ENCODE data around the gene ACOT8. TPM values are rescaled to one million over a fixed set of nuclear protein-coding genes. Genes with fewer than 3 reads are reported as not detected.

Gene ACOT8
- polyA plus RNA-seq, 1 donor (not counting 4 experiments of a cell fraction or from before 2014, with no cell fraction given): 23.9 TPM

- H3K9ac ChIP-seq (ENCODE audit: control insufficient read depth, extremely low read depth, insufficient read depth, low read length): no peak overlapping the region
- no peaks in the 10 kb centered on the region for H3K9me3 ChIP-seq (ENCODE audit: control insufficient read depth, low read depth, low read length)
- peaks cover 13% of the 10 kb centered on the region for H3K79me2 ChIP-seq (ENCODE audit: control insufficient read depth, insufficient read depth, low read length)
- H3K36me3 ChIP-seq (ENCODE audit: control insufficient read depth in 2 of 2, extremely low read depth in 1 of 2, insufficient read depth in 2 of 2, low read length in 2 of 2): peaks cover 0 to 10% of the 10 kb centered on the region in 2 experiments
- H3K4me1 ChIP-seq (ENCODE audit: control insufficient read depth, extremely low read depth, insufficient read depth, low read length): peaks cover 11% of the 10 kb centered on the region
- peaks cover 6% of the 10 kb centered on the region for H4K20me1 ChIP-seq (ENCODE audit: control insufficient read depth, extremely low read depth, insufficient read depth, low read length)
- dilution Hi-C loops (cut with MboI; ENCODE audit: extremely low pct_ligation_motif_present, low sequenced_read_pairs): no loop called here
- H2AFZ ChIP-seq (ENCODE audit: control insufficient read depth, low read length): no peak overlapping the region
- no peak overlapping the region for H3K4me2 ChIP-seq (ENCODE audit: control insufficient read depth, extremely low read depth, insufficient read depth, low read depth, low read length)
- no peak overlapping the region for H3K27ac ChIP-seq (ENCODE audit: control insufficient read depth, insufficient read depth, low read length)
- no peak overlapping the region for H3K4me3 ChIP-seq (ENCODE audit: control insufficient read depth in 2 of 3, extremely low read depth in 1 of 3, insufficient read depth in 2 of 3, low read depth in 1 of 3, low read length in 3 of 3)
- no peak for DNase-seq (ENCODE audit: low read depth, low spot score)
- FAIRE-seq: no peak
- TF ChIP-seq EZH2 (IDR thresholded peaks at IDR 0.05; ENCODE audit: low read length) (no peak), CTCF (optimal IDR thresholded peaks at IDR 0.05 in 1 of 3, IDR thresholded peaks at IDR 0.05 in 1 of 3, conservative IDR thresholded peaks at IDR 0.05 in 1 of 3; ENCODE audit: extremely low read depth in 1 of 3, insufficient read depth in 2 of 3, low read length in 3 of 3) (no peak)
- H3K27me3 ChIP-seq (ENCODE audit: control insufficient read depth, extremely low read depth, insufficient read depth, low read length): peaks cover 4% of the 10 kb centered on the region
- no peaks in the 10 kb centered on the region for H3K9me1 ChIP-seq (ENCODE audit: control insufficient read depth, extremely low read depth, insufficient read depth, low read length)
These were observed 39.0 kb downstream of the ACOT8 start for GRCh38 chr20:45818239-45818638.

- no peak overlapping the region for H3K27ac ChIP-seq (ENCODE audit: control insufficient read depth, insufficient read depth, low read length)
- H2AFZ ChIP-seq (ENCODE audit: control insufficient read depth, low read length): no peak overlapping the region
- peaks cover 6% of the 10 kb centered on the region for H4K20me1 ChIP-seq (ENCODE audit: control insufficient read depth, extremely low read depth, insufficient read depth, low read length)
- H3K9me3 ChIP-seq (ENCODE audit: control insufficient read depth, low read depth, low read length): no peaks in the 10 kb centered on the region
- no peak overlapping the region for H3K9ac ChIP-seq (ENCODE audit: control insufficient read depth, extremely low read depth, insufficient read depth, low read length)
- TF ChIP-seq CTCF (optimal IDR thresholded peaks at IDR 0.05 in 1 of 3, IDR thresholded peaks at IDR 0.05 in 1 of 3, conservative IDR thresholded peaks at IDR 0.05 in 1 of 3; ENCODE audit: extremely low read depth in 1 of 3, insufficient read depth in 2 of 3, low read length in 3 of 3): no peak
- no peak for TF ChIP-seq EZH2 (IDR thresholded peaks at IDR 0.05; ENCODE audit: low read length)
- FAIRE-seq: no peak
- H3K4me2 ChIP-seq (ENCODE audit: control insufficient read depth, extremely low read depth, insufficient read depth, low read depth, low read length): no peak overlapping the region
- no peak for DNase-seq (ENCODE audit: low read depth, low spot score)
- H3K79me2 ChIP-seq (ENCODE audit: control insufficient read depth, insufficient read depth, low read length): peaks cover 20% of the 10 kb centered on the region
- dilution Hi-C loops (cut with MboI; ENCODE audit: extremely low pct_ligation_motif_present, low sequenced_read_pairs): no loop called here
- no peak overlapping the region for H3K4me3 ChIP-seq (ENCODE audit: control insufficient read depth in 2 of 3, extremely low read depth in 1 of 3, insufficient read depth in 2 of 3, low read depth in 1 of 3, low read length in 3 of 3)
- no peaks in the 10 kb centered on the region for H3K9me1 ChIP-seq (ENCODE audit: control insufficient read depth, extremely low read depth, insufficient read depth, low read length)
- H3K27me3 ChIP-seq (ENCODE audit: control insufficient read depth, extremely low read depth, insufficient read depth, low read length): no peaks in the 10 kb centered on the region
- peaks cover 0 to 10% of the 10 kb centered on the region in 2 experiments for H3K36me3 ChIP-seq (ENCODE audit: control insufficient read depth in 2 of 2, extremely low read depth in 1 of 2, insufficient read depth in 2 of 2, low read length in 2 of 2)
- peaks cover 7% of the 10 kb centered on the region for H3K4me1 ChIP-seq (ENCODE audit: control insufficient read depth, extremely low read depth, insufficient read depth, low read length)
These were observed 39.6 kb downstream of the ACOT8 start for GRCh38 chr20:45817376-45818194.
